ENCODE data around the gene TUBA3C.
"Not testable (repeated sequence)": the region's sequence is repeated elsewhere in the genome, so short reads cannot be mapped to it uniquely, and the experiment has no call there.

TUBA3C gene

DNA sequence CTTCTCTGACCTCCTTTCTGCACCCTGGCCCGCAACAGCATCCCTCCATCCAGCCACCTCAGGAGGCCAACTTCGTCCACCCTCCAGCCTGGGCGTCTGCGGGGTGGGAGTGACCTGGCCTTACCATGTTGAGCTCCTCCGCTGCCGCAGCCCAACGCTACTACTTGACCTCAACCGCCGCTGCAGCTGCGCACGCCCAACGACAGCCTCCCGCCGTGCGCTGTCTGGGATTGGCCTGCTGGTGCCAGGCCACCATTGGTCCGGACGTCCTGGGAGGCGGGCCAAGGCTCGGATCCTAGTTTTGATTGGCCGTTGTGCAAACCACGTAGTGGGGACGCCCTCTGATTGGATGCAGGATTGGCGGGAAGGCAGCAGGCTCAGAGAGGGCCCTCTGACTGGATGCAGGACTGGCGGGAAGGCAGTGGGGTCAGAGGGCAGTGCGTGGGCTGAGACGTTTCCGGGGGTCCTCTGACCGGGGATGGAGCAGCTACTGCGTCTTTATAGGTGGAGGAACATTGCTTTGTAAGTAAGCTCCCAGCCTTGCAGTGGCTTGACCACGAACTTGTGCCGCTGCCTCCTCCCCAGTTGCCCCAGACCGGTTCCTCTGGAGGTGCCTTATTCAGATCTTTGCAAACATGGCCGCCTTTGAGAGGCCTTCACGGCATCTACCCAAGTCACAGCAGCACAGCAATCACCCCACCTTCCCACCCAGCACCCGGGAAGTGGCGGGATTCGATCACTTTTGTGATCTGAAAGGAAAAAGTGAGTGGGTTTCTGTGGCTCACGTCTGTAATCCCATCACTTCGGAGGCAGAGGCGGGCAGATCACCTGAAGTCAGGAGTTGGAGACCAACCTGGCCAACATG, at the start of gene TUBA3C:
TUBA3C (minus strand) TSS at position 204 of the 865 bp plus-strand sequence; CDS start at position 127, 77 bp downstream.
- TF ChIP-seq, protein P1, sequence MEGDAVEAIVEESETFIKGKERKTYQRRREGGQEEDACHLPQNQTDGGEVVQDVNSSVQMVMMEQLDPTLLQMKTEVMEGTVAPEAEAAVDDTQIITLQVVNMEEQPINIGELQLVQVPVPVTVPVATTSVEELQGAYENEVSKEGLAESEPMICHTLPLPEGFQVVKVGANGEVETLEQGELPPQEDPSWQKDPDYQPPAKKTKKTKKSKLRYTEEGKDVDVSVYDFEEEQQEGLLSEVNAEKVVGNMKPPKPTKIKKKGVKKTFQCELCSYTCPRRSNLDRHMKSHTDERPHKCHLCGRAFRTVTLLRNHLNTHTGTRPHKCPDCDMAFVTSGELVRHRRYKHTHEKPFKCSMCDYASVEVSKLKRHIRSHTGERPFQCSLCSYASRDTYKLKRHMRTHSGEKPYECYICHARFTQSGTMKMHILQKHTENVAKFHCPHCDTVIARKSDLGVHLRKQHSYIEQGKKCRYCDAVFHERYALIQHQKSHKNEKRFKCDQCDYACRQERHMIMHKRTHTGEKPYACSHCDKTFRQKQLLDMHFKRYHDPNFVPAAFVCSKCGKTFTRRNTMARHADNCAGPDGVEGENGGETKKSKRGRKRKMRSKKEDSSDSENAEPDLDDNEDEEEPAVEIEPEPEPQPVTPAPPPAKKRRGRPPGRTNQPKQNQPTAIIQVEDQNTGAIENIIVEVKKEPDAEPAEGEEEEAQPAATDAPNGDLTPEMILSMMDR (IDR thresholded peaks at IDR 0.05; ENCODE audit: control insufficient read depth, insufficient read depth, low read depth, low read length, missing control alignments): no peak
- H3K4me3 ChIP-seq (ENCODE audit: control insufficient read depth, low read depth, low read length): no peak within 1 kb of the TSS
- no peak for DNase-seq (ENCODE audit: low read depth)

DNA sequence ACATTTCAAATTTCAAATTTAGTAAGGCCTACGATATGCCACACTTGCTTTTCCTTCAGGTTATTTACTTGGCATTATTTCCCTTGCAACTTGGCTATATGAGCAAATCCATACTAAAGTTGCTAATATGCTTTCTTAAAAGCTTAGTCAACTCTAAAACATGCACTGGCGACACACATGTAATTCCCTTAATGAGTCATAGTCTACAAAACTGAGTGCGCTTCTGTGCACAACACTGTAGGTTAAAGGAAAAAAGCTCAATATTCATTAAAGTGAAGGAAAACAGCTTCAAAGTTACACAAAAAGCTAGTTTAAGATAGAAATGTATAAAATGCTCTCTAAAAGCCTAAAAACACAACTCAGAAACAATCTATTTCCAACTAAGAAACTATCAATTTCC, 25.8 kb upstream of the TUBA3C start:
- H3K4me3 ChIP-seq (ENCODE audit: control insufficient read depth, low read depth, low read length); DNase-seq (ENCODE audit: low read depth): not testable (repeated sequence)

DNA sequence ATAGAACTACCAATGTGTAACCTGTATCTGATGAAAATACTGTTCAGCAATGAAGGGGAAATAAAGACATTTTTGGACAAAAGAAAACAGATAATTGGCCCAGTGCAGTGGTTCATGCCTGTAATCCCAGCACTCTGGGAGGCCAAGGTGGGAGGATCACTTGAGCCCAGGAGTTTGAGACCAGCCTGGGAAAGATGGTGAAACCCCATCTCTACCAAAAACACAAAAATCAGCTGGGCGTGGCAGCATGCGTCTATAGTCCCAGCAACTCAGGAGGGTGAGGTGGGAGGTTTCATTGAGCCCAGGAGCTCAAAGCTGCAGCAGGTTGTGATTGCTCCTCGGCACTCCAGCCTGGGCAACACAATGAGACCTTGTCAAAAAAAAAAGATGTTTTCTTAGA, 11.0 kb upstream of the TUBA3C start:
- H3K4me3 ChIP-seq (ENCODE audit: control insufficient read depth, low read depth, low read length); DNase-seq (ENCODE audit: low read depth): not testable (repeated sequence)

DNA sequence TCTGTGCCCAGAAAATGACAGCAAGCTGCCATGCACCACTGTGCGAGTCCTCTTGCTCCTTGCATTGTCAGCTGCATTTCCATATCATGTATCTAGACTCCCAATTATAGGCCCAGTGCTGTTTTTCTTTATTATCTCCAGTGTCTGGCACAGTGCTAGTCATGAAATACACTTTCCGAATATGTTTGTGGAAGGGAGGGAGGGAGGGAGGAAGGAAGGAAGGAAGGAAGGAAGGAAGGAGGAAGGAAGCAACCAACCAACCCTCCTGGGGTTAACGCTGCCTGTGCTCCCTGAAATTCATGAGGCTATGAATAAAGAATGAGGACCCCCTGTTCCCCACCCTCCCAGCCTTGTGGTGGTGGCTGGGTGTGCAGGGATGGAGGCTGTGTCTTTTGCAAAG, 8.3 kb upstream of the TUBA3C start:
- not testable (repeated sequence) for DNase-seq (ENCODE audit: low read depth)

DNA sequence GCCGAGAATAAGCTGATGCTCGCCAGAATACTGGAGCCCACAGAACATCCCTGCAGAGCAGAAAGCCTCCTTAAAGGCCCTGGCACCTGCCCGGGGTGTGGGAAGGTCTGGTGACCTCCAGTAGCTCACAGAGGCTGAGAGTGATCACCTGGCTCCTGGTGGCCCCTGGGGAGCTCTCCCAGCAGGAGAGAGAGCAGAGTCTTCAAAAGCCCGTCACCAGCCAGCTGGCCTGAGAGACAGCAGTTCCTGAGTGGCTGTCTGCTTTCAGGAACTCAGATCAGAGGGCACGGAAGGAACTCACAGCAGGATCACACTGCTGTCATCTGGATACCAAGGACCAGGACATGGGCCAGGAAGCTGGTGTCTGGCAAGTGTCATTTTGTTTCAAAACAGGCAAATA, 7.7 kb upstream of the TUBA3C start:
- DNase-seq (ENCODE audit: low read depth); H3K4me3 ChIP-seq (ENCODE audit: control insufficient read depth, low read depth, low read length): not testable (repeated sequence)

More for the DNA sequence above, 8.3 kb upstream of the TUBA3C start:
- not testable (repeated sequence) for H3K4me3 ChIP-seq (ENCODE audit: control insufficient read depth, low read depth, low read length)

DNA sequence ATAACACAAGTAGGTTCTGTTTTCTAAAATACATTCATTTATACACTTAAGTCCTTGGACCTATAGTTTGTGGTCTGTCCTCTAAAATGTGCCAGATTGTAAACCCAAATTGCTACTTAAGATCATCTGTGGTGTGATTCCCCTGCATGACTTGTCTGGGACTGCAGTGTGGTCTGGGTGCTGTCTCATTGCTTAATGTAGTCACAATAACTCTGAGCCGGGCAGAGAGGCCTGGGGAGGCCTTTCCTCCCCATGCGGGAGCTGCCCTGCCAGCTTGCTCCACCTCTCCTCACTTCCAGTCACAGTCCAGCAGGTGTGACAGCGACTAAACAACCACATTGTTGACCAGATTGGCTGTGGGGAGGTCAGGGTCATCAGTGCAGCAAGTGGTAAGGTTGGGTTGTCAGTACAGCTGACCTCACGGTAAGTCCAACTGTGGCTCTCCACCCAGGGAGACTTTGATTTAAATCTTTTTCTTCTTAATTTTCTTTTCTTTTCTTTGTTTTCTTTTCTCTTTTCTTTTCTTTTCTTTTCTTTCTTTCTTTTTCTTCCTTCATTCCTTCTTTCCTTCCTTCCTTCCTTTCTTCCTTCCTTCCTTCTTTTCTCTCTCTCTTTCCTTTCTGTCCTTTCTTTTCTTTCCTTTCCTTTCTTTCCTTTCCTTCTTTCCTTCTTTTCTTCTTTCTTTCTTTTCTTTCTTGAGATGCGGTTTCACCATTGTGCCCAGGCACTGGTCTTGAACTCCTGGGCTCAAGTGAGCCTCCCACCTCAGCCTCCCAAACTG, 4.4 kb upstream of the TUBA3C start:
- TF ChIP-seq, protein P1 (IDR thresholded peaks at IDR 0.05; ENCODE audit: control insufficient read depth, insufficient read depth, low read depth, low read length, missing control alignments): no peak
- no peak overlapping the region for H3K4me3 ChIP-seq (ENCODE audit: control insufficient read depth, low read depth, low read length)
- no peak for DNase-seq (ENCODE audit: low read depth)

DNA sequence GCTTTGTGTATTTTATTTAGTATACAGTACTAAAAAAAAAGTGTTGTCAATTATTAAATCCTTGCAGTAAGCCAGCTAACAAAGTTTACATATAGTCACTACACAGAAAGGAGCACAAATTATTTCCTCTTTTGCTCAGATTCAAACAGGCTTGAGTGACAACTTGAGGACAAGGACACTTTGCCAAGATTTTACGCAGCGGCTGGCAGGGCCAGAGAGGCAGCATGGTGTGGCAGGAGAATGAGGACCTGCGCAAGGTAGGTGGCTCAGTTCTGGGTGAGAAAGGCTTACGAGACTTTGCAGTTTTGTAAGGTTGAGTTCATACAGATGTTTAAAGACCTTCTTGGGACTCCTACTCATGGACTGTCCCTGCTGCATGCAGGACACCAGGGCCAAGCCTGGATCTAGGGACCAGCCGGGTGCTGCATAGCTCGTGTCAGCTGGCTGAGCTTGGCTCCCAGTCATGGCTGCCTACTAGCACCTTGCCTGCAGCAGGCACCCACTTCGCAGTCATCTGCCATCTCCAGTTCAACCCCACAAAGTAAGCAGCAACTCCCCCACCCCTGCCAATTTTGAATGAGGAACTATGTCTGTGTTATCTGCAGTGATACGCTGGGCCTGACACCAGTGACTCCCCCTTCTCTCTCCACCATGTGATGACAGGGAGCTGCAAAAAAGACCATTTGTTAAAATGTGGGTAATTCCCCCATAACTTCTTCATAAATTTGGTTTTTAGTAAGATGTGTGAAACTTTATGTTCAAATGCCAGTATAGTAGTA, 3.7 kb upstream of the TUBA3C start:
- no peak for DNase-seq (ENCODE audit: low read depth)
- TF ChIP-seq, protein P1 (IDR thresholded peaks at IDR 0.05; ENCODE audit: control insufficient read depth, insufficient read depth, low read depth, low read length, missing control alignments): no peak

DNA sequence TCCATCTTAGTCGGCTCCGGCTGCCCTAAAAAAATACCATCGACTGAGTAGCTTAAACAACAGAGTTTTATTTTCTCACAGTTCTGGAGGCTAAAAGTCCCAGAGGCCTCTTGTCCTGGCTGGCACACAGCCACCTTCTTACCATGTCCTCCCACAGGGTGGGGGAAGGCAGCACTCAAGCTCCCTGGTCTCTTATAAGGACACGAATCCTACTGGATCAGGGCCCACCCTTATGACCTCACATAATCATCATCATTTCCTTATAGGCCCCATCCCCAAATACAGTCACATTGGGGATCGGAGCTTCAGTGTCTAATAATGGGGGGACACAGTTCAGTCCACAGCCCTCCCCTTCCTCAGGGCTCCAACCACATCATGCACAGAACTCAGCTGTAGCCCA, 2.6 kb upstream of the TUBA3C start:
- no peak for DNase-seq (ENCODE audit: low read depth)
- H3K4me3 ChIP-seq (ENCODE audit: control insufficient read depth, low read depth, low read length): no peak overlapping the region
- TF ChIP-seq, protein P1 (IDR thresholded peaks at IDR 0.05; ENCODE audit: control insufficient read depth, insufficient read depth, low read depth, low read length, missing control alignments): no peak

More for the DNA sequence above, 3.7 kb upstream of the TUBA3C start:
- no peak overlapping the region for H3K4me3 ChIP-seq (ENCODE audit: control insufficient read depth, low read depth, low read length)

Data from AG09309 (cell line).